GM18873 (cell line): ENCODE measurements around the gene DMRTB1.

Experiments
- ATAC-seq: cut with Tn5 transposase; IDR thresholded peaks from one replicate; pipeline ENCODE4 v1.9.1; 2021; ENCODE audit warnings: mild to moderate bottlenecking, moderate library complexity, moderate number of reproducible peaks; ENCODE audit not compliant: unreplicated experiment, low FRiP score

Gene DMRTB1

GRCh38 chr1:53484705-53485477 lies 25.7 kb downstream of the DMRTB1 start:
- no peak for ATAC-seq

- ATAC-seq = no peak
These were observed 26.5 kb downstream of the DMRTB1 start for GRCh38 chr1:53485478-53486394.

- ATAC-seq = no peak
These were observed 27.3 kb downstream of the DMRTB1 start for GRCh38 chr1:53486395-53487026.

- no peak for ATAC-seq
These were observed 31.2 kb downstream of the DMRTB1 start for GRCh38 chr1:53490351-53490750.

GRCh38 chr1:53495633-53496345 lies 36.6 kb downstream of the DMRTB1 start:
- no peak for ATAC-seq

- ATAC-seq = no peak
These were observed 39.4 kb downstream of the DMRTB1 start for GRCh38 chr1:53498555-53499131.

- ATAC-seq = no peak
These were observed 40.3 kb downstream of the DMRTB1 start for GRCh38 chr1:53499257-53500203.

- ATAC-seq = no peak
These were observed 41.2 kb downstream of the DMRTB1 start for GRCh38 chr1:53500204-53501064.

- no peak for ATAC-seq
These were observed 42.1 kb downstream of the DMRTB1 start for GRCh38 chr1:53501065-53502005.

GRCh38 chr1:53502641-53503432 lies 43.6 kb downstream of the DMRTB1 start:
- ATAC-seq = no peak

GRCh38 chr1:53503433-53504217 lies 44.4 kb downstream of the DMRTB1 start:
- ATAC-seq = no peak

- no peak for ATAC-seq
These were observed 45.7 kb downstream of the DMRTB1 start for GRCh38 chr1:53504901-53505300.

GRCh38 chr1:53505401-53505800 lies 46.2 kb downstream of the DMRTB1 start:
- ATAC-seq = no peak

- ATAC-seq = no peak
These were observed 46.7 kb downstream of the DMRTB1 start for GRCh38 chr1:53505891-53506290.

- ATAC-seq = no peak
These were observed 47.3 kb downstream of the DMRTB1 start for GRCh38 chr1:53506355-53507050.
